Fibroblast of villous mesenchyme (primary cell): Measurements from ENCODE around the gene ZRANB3. TPM values are rescaled to one million over a fixed set of nuclear protein-coding genes. Genes with fewer than 3 reads are reported as not detected.
A peak's percentile ranks its signal among the peaks of the same experiment; 100 is the strongest.

ENCODE experiments used
- DNase-seq: peaks from one replicate; pipeline ENCODE4 v3.0.0-alpha.2; 2010; ENCODE audit warnings: low read depth
- H3K4me3 ChIP-seq: 2 replicates; pipeline ENCODE4 v1.5.1; 2011; ENCODE audit warnings: low read depth, mild to moderate bottlenecking, low read length
- total RNA-seq: library from RNA; depleted of rRNA; stranded (reverse); fragments of >200 nt; gene quantifications from 2 replicates; pipeline ENCODE4 v1.2.3, GENCODE V29; 2012
- TF ChIP-seq, protein P1 (sequence below): IDR thresholded peaks from 2 replicates; pipeline ENCODE4 v1.5.1; 2012; ENCODE audit warnings: low read depth, mild to moderate bottlenecking, low read length; ENCODE audit not compliant: insufficient read depth

The ZRANB3 gene
- total RNA-seq, result 4.8 and 9.1 TPM in 2 replicates

DNA sequence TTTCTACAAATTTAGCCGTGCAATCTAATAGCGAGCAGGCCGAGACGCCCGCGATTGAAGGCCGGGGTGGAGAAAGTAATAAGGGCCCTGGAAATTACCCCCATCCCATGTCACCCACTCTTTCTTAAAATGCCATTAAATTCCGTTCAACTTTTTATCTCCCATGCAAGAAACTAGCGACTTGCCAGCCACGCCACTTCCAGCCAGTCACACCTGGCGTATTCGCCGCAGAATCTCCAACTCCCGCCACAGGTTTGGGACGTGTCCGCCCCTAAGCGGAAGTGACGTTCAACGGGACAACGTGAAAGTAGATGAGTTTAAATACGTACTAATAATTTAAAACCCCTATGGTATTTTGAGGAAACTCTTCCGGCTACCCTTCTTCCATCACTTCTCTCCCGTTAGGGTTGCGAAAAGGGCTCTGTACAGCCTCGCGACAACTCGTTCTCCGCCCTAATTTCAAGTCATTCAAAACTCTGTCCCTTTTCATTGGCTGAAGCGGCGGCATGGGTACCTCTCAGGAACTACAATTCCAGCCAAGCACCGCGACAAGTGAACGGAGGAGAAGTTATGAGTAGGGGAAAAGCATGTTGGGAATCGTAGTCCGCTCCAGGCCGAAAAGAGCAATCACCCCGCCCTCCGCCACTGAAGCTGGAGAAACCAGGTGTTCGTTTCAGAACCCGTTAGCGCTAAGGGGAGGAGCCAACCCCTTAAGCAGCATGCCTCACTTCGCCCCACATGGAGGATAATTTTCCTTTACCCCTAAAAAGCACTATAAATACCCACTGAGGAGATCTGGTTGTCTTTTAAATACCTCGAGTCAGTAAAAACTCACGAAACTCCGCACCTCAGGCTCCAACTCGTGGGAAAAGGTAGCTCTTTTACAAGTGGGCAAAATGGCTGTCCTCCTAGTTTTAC lies at the start of gene ZRANB3:
TSS of gene ZRANB3 (minus strand) at position 906 of the 918 bp plus-strand sequence.
- H3K4me3 ChIP-seq, result peak within 1 kb of the TSS; percentile 92
- TF ChIP-seq, protein P1, sequence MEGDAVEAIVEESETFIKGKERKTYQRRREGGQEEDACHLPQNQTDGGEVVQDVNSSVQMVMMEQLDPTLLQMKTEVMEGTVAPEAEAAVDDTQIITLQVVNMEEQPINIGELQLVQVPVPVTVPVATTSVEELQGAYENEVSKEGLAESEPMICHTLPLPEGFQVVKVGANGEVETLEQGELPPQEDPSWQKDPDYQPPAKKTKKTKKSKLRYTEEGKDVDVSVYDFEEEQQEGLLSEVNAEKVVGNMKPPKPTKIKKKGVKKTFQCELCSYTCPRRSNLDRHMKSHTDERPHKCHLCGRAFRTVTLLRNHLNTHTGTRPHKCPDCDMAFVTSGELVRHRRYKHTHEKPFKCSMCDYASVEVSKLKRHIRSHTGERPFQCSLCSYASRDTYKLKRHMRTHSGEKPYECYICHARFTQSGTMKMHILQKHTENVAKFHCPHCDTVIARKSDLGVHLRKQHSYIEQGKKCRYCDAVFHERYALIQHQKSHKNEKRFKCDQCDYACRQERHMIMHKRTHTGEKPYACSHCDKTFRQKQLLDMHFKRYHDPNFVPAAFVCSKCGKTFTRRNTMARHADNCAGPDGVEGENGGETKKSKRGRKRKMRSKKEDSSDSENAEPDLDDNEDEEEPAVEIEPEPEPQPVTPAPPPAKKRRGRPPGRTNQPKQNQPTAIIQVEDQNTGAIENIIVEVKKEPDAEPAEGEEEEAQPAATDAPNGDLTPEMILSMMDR, result no peak
- DNase-seq, result peak; percentile 99

DNA sequence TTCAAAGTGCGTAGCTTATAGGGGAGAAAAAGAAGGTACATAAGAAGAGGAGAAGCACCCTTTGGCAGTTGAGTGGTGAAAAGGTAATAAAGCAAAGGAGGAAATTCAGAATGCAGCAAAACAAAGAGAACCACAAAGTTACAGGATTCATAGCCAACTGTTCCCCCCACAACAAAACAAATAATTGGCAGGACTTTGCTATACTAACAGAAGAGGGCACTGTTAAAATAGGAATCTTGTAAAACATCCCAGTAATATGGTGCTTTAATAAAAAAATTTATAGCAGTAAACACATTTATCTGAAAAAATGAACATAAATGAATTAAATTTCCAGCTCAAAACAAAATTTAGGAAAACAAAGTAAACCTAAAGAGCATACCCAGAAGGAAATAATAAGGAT lies 42.6 kb upstream of the ZRANB3 start:
- H3K4me3 ChIP-seq, result no peak overlapping the region
- TF ChIP-seq, protein P1, result no peak
- no peak for DNase-seq

DNA sequence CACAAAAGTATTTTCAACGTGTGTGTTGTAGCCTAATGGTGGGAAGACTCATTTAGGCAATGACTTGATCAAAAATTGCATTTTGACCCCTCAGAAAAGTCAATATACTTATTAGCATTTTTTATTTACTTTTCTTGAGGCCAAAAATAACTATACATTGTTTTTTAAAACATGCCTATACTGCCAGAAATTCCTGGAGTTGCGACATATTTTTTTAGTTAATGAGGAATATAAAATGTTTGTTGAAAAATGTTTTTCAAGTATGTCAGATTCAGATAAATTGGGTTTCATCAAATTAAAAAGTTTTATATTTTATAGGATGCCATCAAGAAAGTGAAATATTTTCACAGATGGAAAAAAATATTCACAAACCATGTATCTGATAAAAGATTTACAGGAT lies 39.9 kb upstream of the ZRANB3 start:
- TF ChIP-seq, protein P1, result no peak
- no peak for DNase-seq
- H3K4me3 ChIP-seq, result no peak overlapping the region

DNA sequence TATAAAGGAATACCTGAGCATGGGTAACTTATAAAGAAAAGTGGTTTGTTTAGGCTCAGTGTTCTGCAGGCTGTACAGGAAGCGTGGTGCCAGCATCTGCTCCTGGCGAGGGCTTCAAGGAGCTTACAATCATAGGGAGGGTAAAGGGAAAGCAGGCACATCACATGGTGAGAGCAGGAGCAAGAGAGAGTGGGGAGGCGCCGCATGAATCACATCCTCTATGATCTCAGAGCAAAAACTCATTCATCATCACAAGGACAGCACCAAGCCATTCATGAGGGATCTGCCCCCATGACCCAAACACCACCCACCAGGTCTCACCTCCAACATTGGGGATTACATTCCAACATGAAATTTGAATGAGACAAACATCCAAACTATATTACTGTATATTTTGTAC lies 32.8 kb upstream of the ZRANB3 start:
- DNase-seq, result peak; percentile 5
- TF ChIP-seq, protein P1, result no peak

DNA sequence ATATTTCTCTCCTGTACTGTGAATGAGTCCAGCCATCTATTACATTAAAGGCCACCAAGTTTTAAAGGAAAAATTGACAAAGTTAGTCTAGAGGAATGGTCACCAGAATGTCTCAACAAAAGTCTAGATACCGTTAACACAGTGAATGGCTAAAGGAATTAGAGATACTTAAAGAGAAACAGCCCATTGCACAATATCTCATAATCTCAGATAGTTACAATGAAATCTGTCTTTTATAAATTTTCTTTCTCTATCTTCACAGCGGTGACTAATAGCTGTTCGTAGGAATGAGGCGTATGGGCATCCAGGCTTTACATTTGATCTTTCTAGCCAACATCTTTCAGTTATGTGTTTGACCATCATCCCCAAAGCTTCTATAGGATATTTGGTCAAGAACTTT lies 30.9 kb upstream of the ZRANB3 start:
- no peak overlapping the region for H3K4me3 ChIP-seq
- TF ChIP-seq, protein P1, result no peak

More for the DNA sequence above, 32.8 kb upstream of the ZRANB3 start:
- H3K4me3 ChIP-seq, result no peak overlapping the region

DNA sequence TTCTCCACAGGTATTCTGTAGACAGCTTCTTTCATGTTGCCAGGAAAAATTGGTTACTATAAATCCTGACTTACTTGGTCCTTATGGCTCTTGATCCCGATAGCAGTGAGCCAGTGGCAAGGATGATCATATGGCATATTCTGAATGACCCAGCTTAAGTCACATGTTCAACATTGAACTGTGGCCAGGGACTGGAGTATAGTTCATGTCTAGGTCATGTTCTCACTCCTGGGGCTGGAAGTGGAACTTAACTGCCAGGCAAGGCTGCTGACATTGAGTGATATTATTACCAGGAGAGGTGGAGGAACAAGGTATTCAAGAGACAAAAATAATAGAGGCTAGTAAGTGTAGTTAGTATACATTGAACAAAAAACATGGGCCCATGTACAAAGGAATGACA lies 26.5 kb upstream of the ZRANB3 start:
- H3K4me3 ChIP-seq, result no peak overlapping the region
- no peak for DNase-seq
- TF ChIP-seq, protein P1, result no peak

More for the DNA sequence above, 30.9 kb upstream of the ZRANB3 start:
- peak; percentile 38 for DNase-seq

DNA sequence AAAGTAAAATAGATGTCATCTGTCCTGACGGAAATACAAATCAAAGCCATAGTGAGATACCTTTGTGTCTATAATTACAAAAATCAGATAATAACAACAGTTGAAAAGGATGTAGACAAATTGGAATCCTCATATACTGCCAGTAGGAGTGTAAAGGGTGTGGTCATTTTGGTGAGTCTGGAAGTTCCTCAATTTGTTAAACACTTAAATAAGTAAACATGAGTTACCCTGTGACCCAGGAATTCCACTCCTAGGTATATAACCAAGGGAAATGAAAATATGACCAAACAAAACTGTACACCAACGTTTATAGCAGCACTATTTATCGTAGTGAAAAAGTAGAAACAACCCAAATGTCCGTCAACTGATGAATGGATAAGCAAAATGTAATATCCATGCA lies 24.3 kb upstream of the ZRANB3 start:
- TF ChIP-seq, protein P1, result no peak
- no peak for DNase-seq
- no peak overlapping the region for H3K4me3 ChIP-seq
